HepG2 (cell line): ENCODE measurements around the gene TUBA4B. TPM values are rescaled to one million over a fixed set of nuclear protein-coding genes. Genes with fewer than 3 reads are reported as not detected.

Source experiments
- ATAC-seq: fragments of 200-7000 bp; cut with Tn5 transposase; 3 replicates; pipeline ENCODE4 v1.9.1; 2020; ENCODE audit warnings: mild to moderate bottlenecking, moderate library complexity
- BruUV-seq: library from RNA; stranded (reverse); fragments of 400-500 nt; replicated peaks from 2 replicates; lab custom pipeline; 2021; lab: Mats Ljungman, UMichigan
- CTCF ChIA-PET: fragments of 300-600 bp; formaldehyde crosslinking; extraction: SDS; loops from one replicate; lab custom pipeline; 2021; ENCODE audit warnings: low total read pairs, inconsistent platforms, low intra/inter-chr PET ratio; lab: Yijun Ruan, JAX
- POLR2A ChIA-PET: fragments of 350-600 bp; sonication (Branson Sonifier 250); formaldehyde crosslinking; loops from one replicate; lab custom pipeline; 2020; ENCODE audit warnings: antibody characterized with exemption, inconsistent platforms; lab: Yijun Ruan, JAX
- DNase-seq: peaks from one replicate; pipeline ENCODE4 v3.0.0-alpha.2; 2015; ENCODE audit warnings: low spot score
- FAIRE-seq: peaks from 3 replicates; lab custom pipeline; 2011; peaks lifted over from hg19 to GRCh38; lab: Jason Lieb, UNC
- H2AFZ ChIP-seq: one replicate; pipeline ENCODE4 v1.6.1; 2011; ENCODE audit warnings: low read length, inconsistent platforms
- H3K27ac ChIP-seq: fragments of 300-600 bp; 3 replicates; pipeline ENCODE4 v1.8.0; 2011; ENCODE audit warnings: mixed run types, mild to moderate bottlenecking, mixed read lengths, low read length, inconsistent platforms; ENCODE audit not compliant: insufficient read depth; ENCODE audit errors: extremely low read length
- H3K27me3 ChIP-seq, 2 experiments: fragments of 200-600 bp in 1 of 2; 2 replicates in 1 of 2; 3 replicates in 1 of 2; pipeline versions ENCODE4 v1.6.0 to v1.8.0; 2011; ENCODE audit warnings: low read length in 2 of 2, mild to moderate bottlenecking in 2 of 2, moderate library complexity in 2 of 2, inconsistent platforms in 1 of 2; ENCODE audit not compliant: insufficient read depth in 2 of 2, control insufficient read depth in 1 of 2
- H3K36me3 ChIP-seq, 2 experiments: fragments of 200-600 bp in 1 of 2; replicated peaks in 1 of 2; 2 replicates in 1 of 2; 3 replicates in 1 of 2; pipeline versions ENCODE4 v1.5.1 to v1.8.0; 2011; ENCODE audit warnings: low read length in 2 of 2, inconsistent platforms in 1 of 2; ENCODE audit not compliant: insufficient read depth in 2 of 2, control insufficient read depth in 1 of 2
- H3K4me1 ChIP-seq: 2 replicates; pipeline ENCODE4 v1.5.1; 2012; ENCODE audit warnings: low read length, inconsistent platforms; ENCODE audit not compliant: insufficient read depth
- H3K4me2 ChIP-seq: 2 replicates; pipeline ENCODE4 v1.6.0; 2011; ENCODE audit warnings: low read depth, low read length, inconsistent platforms
- H3K4me3 ChIP-seq, 3 experiments: fragments of 200-600 bp in 1 of 3; sonication (generic), shearing (Covaris generic) in 1 of 3; replicated peaks in 1 of 3; 2 replicates each; pipeline ENCODE4 v1.5.1; 2011 to 2016; ENCODE audit warnings: low read length in 3 of 3, inconsistent platforms in 2 of 3, low read depth in 2 of 3, mild to moderate bottlenecking in 2 of 3, control low read depth in 1 of 3, mixed read lengths in 1 of 3; ENCODE audit not compliant: insufficient read depth in 1 of 3
- H3K79me2 ChIP-seq: one replicate; pipeline ENCODE4 v1.6.1; 2011; ENCODE audit warnings: low read length, inconsistent platforms; ENCODE audit not compliant: insufficient read depth
- H3K9ac ChIP-seq: 2 replicates; pipeline ENCODE4 v1.6.0; 2011; ENCODE audit warnings: mild to moderate bottlenecking, low read depth, low read length, inconsistent platforms; ENCODE audit not compliant: insufficient read depth
- H3K9me3 ChIP-seq: 2 replicates; pipeline ENCODE4 v1.5.1; 2012; ENCODE audit warnings: mild to moderate bottlenecking, low read length
- H4K20me1 ChIP-seq: 2 replicates; pipeline ENCODE4 v1.6.0; 2011; ENCODE audit warnings: inconsistent platforms, mild to moderate bottlenecking, low read length, moderate library complexity; ENCODE audit not compliant: insufficient read depth
- CREB1 ChIP-seq, 2 experiments: fragments of 450-650 bp in 1 of 2; IDR thresholded peaks; 2 replicates each; pipeline ENCODE4 v1.6.1; 2016 to 2017; ENCODE audit warnings: control low read depth in 1 of 2, mild to moderate bottlenecking in 1 of 2, missing compliant biosample characterization in 1 of 2, missing genetic modification characterization in 1 of 2
- FOSL1 ChIP-seq: sonication (generic); formaldehyde crosslinking; IDR thresholded peaks from 2 replicates; pipeline ENCODE4 v1.9.0; 2021; ENCODE audit warnings: missing genetic modification reagents, borderline replicate concordance
- HOXA5 ChIP-seq: sonication (generic); formaldehyde crosslinking; IDR thresholded peaks from 2 replicates; pipeline ENCODE4 v1.4.0; 2020; ENCODE audit warnings: missing genetic modification reagents
- NCOA5 ChIP-seq: sonication (generic); formaldehyde crosslinking; IDR thresholded peaks from 2 replicates; pipeline ENCODE4 v1.4.0; 2020; ENCODE audit warnings: missing genetic modification reagents
- NPAS2 ChIP-seq: sonication (generic); formaldehyde crosslinking; IDR thresholded peaks from 2 replicates; pipeline ENCODE4 v1.8.0; 2022; ENCODE audit warnings: mild to moderate bottlenecking, missing genetic modification reagents, borderline replicate concordance
- PITX1 ChIP-seq: sonication (generic); formaldehyde crosslinking; IDR thresholded peaks from 2 replicates; pipeline ENCODE4 v1.5.1; 2020; ENCODE audit warnings: mild to moderate bottlenecking, missing genetic modification reagents
- SAP130 ChIP-seq: IDR thresholded peaks from 2 replicates; pipeline ENCODE4 v1.6.1; 2016; ENCODE audit warnings: low read depth
- SP2 ChIP-seq: sonication (generic); formaldehyde crosslinking; IDR thresholded peaks from 2 replicates; pipeline ENCODE4 v1.5.1; 2020; ENCODE audit warnings: mild to moderate bottlenecking, missing genetic modification reagents
- SYNCRIP ChIP-seq: fragments of 200-400 bp; formaldehyde crosslinking; IDR thresholded peaks from 2 replicates; pipeline ENCODE4 v1.6.1; 2018; ENCODE audit warnings: mild to moderate bottlenecking, low read depth, low read length; ENCODE audit not compliant: insufficient read depth
- ZBTB2 ChIP-seq: sonication (generic); formaldehyde crosslinking; IDR thresholded peaks from 2 replicates; pipeline ENCODE4 v1.8.0; 2022; ENCODE audit warnings: low read depth, missing genetic modification reagents
- ZC3H4 ChIP-seq: sonication (generic); formaldehyde crosslinking; IDR thresholded peaks from 2 replicates; pipeline ENCODE4 v1.4.0; 2020; ENCODE audit warnings: missing genetic modification reagents, borderline replicate concordance
- ZNF563 ChIP-seq: sonication (generic); formaldehyde crosslinking; IDR thresholded peaks from 2 replicates; pipeline ENCODE4 v1.8.0; 2022; ENCODE audit warnings: mild to moderate bottlenecking, moderate library complexity, missing genetic modification reagents
- WGBS: methylation state at CpG from one replicate; pipeline ENCODE4 v1.1.6; 2017; ENCODE audit warnings: low lambda C conversion rate; 5-methylcytosine and 5-hydroxymethylcytosine counted together
- in situ Hi-C: cut with HindIII; loops from 2 replicates; pipeline ENCODE4 v1.10.0; 2017; ENCODE audit warnings: low pct_unique_long_range_greater_than_20kb; ENCODE audit not compliant: extremely low pct_ligation_motif_present
- intact Hi-C: fragments of 100-400 bp; cut with micrococcal nuclease; formaldehyde crosslinking; loops from one replicate; pipeline ENCODE4 v1.10.0; 2022; ENCODE audit not compliant: unreplicated experiment
- polyA plus RNA-seq, 8 experiments: library from polyadenylated mRNA; depleted of rRNA in 3 of 8; stranded (reverse) in 7 of 8; unstranded in 1 of 8; fragments of >200 nt; fragmentation: Illumina TruSeq in 4 of 8; extraction: Trizol in 4 of 8; gene quantifications; 2 replicates each; pipeline versions ENCODE4 v1.2.1 to v1.2.3, GENCODE V29; 2011 to 2016; ENCODE audit warnings: low read depth in 4 of 8, missing spikeins in 1 of 8, mixed read lengths in 1 of 8; ENCODE audit not compliant: insufficient read depth in 1 of 8
- total RNA-seq, 5 experiments: library from RNA; depleted of rRNA; stranded (reverse); fragments of >200 nt; fragmentation: Illumina TruSeq; extraction: Trizol; gene quantifications; 2 replicates each; pipeline ENCODE4 v1.2.3, GENCODE V29; 2016; ENCODE audit warnings: low read depth in 1 of 5
- TF ChIP-seq, protein P1 (sequence below): IDR thresholded peaks from 2 replicates; pipeline ENCODE4 v1.6.1; 2018; ENCODE audit warnings: missing genetic modification reagents, mild to moderate bottlenecking, missing compliant biosample characterization
- TF ChIP-seq, protein P2 (sequence below): sonication (generic); formaldehyde crosslinking; IDR thresholded peaks from 2 replicates; pipeline ENCODE4 v1.9.0; 2022; ENCODE audit warnings: low read depth, missing genetic modification reagents

TUBA4B gene
- total and polyA plus RNA-seq, 2 of the 13 experiments (the other 11 are each of a cell fraction or from before 2014, with no cell fraction given): 0.18 to 0.22 TPM

- peak; percentile 63; the same call in 1 of the 2 replicates for TF ChIP-seq ZC3H4 (CRISPR knock-in tag)
- no peak for TF ChIP-seq SP2 (CRISPR knock-in tag)
- TF ChIP-seq, protein P1, sequence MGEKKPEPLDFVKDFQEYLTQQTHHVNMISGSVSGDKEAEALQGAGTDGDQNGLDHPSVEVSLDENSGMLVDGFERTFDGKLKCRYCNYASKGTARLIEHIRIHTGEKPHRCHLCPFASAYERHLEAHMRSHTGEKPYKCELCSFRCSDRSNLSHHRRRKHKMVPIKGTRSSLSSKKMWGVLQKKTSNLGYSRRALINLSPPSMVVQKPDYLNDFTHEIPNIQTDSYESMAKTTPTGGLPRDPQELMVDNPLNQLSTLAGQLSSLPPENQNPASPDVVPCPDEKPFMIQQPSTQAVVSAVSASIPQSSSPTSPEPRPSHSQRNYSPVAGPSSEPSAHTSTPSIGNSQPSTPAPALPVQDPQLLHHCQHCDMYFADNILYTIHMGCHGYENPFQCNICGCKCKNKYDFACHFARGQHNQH (CRISPR knock-in tag): peak; percentile 95; the same call in 1 of the 2 replicates
- TF ChIP-seq ZBTB2 (CRISPR knock-in tag): no peak
- TF ChIP-seq FOSL1 (CRISPR knock-in tag): no peak
Measured at GRCh38 chr2:219294356-219295351, 41.6 kb downstream of the TUBA4B start (continued).

DNA sequence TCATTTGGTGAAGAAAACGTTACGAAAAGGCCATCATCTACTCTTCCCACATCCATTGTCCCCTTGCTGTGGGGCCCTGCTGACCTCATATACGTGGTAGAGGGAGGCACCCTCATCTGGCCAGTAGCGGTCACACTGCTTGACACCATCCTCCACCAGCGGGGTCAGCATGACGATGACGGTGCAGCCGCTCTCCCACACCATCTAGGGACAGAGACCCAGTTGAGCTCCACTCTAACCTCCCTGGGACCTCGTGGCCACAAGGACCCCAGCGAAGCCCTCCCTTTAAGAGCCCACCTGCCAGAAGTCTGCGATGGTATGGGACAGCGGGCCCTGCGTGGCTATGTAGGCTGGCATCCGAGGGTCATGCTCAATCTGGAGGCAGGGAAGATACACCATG is 43.1 kb downstream of the TUBA4B start:
- Histone ChIP-seq H3K27me3 (peaks cover 6 to 87% of the 10 kb centered on the region in 2 experiments; a peak in 4 of 5 replicates), H2AFZ (no peak overlapping the region), H3K79me2 (no peaks in the 10 kb centered on the region), H4K20me1 (no peaks in the 10 kb centered on the region), H3K4me1 (peaks cover 42% of the 10 kb centered on the region), H3K4me2 (no peak overlapping the region), H3K9ac (no peak overlapping the region), H3K27ac (no peak overlapping the region), H3K9me3 (no peaks in the 10 kb centered on the region), H3K4me3 (no peak overlapping the region), H3K36me3 (no peaks in the 10 kb centered on the region)
- FAIRE-seq: no peak
- no TSS peak for BruUV-seq
- ATAC-seq: no peak
- in situ Hi-C loops (loop anchor here (5.0 kb wide), 1 partner anchor 124 kb away; the partner anchor contains the start of gene SLC23A3), intact Hi-C loops (loop anchor here (5.0 to 10.0 kb wide), 2 partner anchors 239 kb away; no protein-coding TSS in a partner anchor)
- ChIA-PET POLR2A (interaction anchor here (1.6 to 1.9 kb wide), 2 partner anchors 78 to 88 kb away, joined by 5 to 15 read pairs; partner anchors contain the start of gene ABCB6), CTCF (interaction anchor here (1.8 to 3.4 kb wide), 2 partner anchors 78 to 137 kb away, joined by 8 to 50 read pairs; partner anchors contain the start of gene NHEJ1)
- DNase-seq: no peak
- 29% methylated on average over 13 of the region's 14 CpGs for WGBS
- TF ChIP-seq PITX1 (CRISPR knock-in tag) (no peak), SAP130 (CRISPR knock-in tag) (0 out of 2 replicates have a peak, but pooled peaks have one; percentile 9), CREB1 (IDR thresholded peaks at IDR 0.05) (peak; percentile 62), CREB1 (CRISPR knock-in tag; IDR thresholded peaks at IDR 0.05) (no peak), SYNCRIP (no peak), HOXA5 (CRISPR knock-in tag) (no peak), NPAS2 (CRISPR knock-in tag) (no peak), ZNF563 (CRISPR knock-in tag) (no peak), NCOA5 (CRISPR knock-in tag) (no peak)
- TF ChIP-seq, protein P2, sequence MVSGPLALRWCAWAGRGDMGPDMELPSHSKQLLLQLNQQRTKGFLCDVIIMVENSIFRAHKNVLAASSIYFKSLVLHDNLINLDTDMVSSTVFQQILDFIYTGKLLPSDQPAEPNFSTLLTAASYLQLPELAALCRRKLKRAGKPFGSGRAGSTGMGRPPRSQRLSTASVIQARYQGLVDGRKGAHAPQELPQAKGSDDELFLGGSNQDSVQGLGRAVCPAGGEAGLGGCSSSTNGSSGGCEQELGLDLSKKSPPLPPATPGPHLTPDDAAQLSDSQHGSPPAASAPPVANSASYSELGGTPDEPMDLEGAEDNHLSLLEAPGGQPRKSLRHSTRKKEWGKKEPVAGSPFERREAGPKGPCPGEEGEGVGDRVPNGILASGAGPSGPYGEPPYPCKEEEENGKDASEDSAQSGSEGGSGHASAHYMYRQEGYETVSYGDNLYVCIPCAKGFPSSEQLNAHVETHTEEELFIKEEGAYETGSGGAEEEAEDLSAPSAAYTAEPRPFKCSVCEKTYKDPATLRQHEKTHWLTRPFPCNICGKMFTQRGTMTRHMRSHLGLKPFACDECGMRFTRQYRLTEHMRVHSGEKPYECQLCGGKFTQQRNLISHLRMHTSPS (CRISPR knock-in tag): no peak
